IPS-NIHi7 (cell line): ENCODE measurements around the gene METTL6.
"Not testable (repeated sequence)": the region's sequence is repeated elsewhere in the genome, so short reads cannot be mapped to it uniquely, and the experiment has no call there.

Source experiments
- DNase-seq: peaks from one replicate; pipeline ENCODE4 v3.0.0; 2012; ENCODE audit warnings: mixed read lengths; ENCODE audit errors: extremely low spot score

Gene METTL6

GRCh38 chr3:15451216-15452113, 24.1 kb upstream of the METTL6 start:
- no peak for DNase-seq

DNA sequence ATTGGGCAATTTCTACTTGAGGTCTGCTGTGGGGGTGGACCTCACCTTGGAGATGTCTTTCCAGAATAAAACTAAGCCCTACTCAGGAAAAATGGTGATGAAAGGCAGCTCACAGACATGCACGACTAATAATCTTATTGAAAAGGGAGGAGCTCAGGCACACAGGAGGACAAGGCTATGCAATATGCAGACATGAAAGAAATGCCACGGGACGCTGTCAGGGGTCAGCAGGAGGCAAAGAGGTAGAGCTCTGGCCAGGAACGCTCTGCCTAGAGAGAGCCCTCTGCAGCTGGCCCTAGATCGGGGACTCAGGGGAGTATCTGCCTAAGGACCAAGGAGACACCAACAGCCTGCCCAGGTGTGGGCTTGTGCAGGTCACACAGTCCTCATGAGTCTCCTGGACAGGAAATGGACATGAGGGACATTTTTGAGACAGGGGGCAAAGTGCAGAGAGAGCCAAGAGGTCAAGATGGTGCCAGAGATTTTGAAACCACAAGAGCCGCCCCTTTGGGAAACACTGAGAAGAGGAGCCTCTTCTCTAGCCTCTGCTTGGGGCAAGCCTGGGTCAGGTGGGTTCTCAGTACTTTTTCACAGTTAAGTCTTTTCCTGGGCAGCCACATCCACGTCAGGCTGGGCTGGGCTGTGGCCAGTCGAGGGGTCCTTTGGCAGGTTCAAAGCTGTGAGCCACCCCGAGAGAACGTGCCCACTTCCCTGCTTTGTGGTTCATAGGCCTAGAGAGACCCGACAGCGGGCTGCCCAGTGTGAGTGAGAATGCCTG, 23.3 kb upstream of the METTL6 start:
- DNase-seq: no peak

GRCh38 chr3:15449489-15450224, 22.3 kb upstream of the METTL6 start:
- no peak for DNase-seq

- no peak for DNase-seq
These were observed 16.6 kb upstream of the METTL6 start for GRCh38 chr3:15443826-15444524.

DNA sequence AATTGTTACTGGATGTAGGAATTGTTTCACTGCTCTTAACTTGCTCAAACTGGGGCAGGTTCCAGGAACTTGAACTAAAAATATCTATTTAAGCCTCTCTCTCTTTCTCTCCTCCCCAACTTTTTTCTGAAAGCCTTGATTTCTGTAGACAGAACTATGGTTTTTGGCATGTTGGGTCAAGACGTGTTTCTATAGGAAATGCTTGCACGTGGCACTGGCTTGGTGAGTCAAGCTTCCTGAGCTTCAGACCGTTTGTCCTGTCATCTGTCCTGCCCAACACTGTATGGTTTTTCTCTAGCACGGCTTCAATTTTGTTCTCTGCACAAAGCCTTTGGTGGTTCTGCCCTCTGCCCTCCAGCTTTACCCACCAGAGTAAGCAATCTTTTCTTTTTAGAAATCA, 13.5 kb upstream of the METTL6 start:
- no peak for DNase-seq

DNA sequence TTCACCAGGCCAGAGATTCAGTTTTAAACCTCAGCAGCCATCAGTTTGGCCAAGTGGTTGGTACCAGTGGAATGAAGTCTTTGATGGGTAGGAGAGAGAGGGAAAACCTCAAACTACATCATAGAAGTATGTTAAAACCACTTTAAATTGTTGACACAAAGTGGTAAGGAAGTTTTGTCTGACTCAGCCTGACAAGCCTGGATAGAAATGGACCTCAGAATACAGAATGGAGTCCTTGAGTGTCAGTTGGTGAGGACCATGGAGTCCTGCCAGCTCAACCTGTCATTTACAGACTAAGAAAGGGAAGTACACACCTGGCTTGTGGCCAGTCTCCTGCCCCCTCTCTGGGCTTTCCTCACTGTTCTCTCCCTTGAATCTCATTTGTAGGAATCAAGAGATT, 12.1 kb upstream of the METTL6 start:
- DNase-seq: no peak

GRCh38 chr3:15438983-15439382, 11.6 kb upstream of the METTL6 start:
- no peak for DNase-seq

- DNase-seq: no peak
These were observed 8.9 kb upstream of the METTL6 start for GRCh38 chr3:15436246-15436645.

- no peak for DNase-seq
These were observed 7.4 kb upstream of the METTL6 start for GRCh38 chr3:15434756-15435155.

DNA sequence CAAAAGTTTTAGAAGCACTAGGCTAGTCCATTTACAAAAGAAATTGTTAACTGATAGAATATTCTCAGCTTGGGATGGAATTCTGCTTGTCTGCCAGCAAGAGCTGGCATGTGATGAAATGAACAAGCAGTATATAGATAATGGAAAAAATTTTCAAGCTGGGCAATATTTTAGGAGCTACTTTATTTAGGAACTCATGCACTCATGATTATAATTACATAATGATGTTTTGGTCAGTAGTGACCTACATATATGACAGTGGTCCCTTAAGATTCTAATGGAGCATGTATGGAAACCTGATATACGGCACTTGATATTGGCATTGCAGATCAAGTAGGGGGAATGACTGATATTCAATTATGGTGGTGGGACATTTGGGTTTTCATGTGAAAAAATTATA, 6.2 kb upstream of the METTL6 start:
- no peak for DNase-seq

DNA sequence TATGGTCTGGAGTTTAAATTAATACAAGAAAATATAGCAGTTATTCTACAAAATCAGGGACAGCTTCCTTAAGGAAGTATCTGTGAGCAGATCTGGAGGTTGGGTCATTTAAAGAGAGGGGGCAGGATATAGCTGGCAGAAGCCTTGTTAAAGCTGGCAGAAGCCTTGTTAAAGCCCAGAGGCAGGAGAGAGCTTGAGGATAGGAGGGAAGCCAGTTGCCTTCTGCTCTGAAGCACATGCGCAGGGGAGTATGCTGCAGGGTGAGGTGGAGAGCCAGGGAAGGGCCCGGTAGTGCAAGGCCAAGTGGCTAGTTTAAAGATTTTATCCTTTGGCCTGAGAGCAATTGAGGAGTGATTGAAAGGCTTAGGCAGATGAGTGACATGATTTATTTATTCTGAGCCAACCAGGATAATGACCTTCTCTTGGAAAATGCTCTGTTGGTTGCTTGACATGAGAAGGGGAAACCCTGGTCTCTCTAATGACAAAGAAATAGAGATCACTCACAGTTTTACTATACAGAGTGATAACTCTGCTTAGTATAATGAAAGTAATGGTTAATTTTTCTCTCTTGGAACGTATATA, 4.0 kb upstream of the METTL6 start:
- no peak for DNase-seq

GRCh38 chr3:15430624-15431023, 3.3 kb upstream of the METTL6 start:
- no peak for DNase-seq

GRCh38 chr3:15429080-15429479, 1.7 kb upstream of the METTL6 start:
- no peak for DNase-seq

- no peak for DNase-seq
These were observed 1.2 kb upstream of the METTL6 start for GRCh38 chr3:15428539-15428938.

GRCh38 chr3:15427981-15428380, 637 bp upstream of the METTL6 start:
- peak; percentile 32 for DNase-seq

GRCh38 chr3:15426579-15427118, 695 bp downstream of the METTL6 start:
- no peak for DNase-seq

- DNase-seq: no peak
These were observed 6.5 kb downstream of the METTL6 start for GRCh38 chr3:15420871-15421270.

DNA sequence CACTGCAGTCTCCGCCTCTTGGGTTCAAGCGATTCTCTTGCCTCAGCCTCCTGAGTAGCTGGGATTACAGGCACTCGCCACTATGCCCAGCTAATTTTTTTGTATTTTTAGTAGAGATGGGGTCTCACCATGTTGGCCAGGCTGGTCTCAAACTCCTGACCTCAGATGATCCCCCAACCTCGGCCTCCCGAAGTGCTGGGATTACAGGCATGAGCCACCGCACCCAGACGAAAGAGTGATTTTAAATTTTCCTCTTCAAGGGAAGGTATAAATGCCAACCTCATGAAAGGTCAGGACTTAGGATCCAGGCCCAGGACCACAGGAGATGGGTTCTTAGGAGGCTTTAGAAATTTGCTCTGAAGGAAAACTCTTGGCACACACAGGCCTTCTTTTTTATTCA, 16.4 kb downstream of the METTL6 start:
- not testable (repeated sequence) for DNase-seq

DNA sequence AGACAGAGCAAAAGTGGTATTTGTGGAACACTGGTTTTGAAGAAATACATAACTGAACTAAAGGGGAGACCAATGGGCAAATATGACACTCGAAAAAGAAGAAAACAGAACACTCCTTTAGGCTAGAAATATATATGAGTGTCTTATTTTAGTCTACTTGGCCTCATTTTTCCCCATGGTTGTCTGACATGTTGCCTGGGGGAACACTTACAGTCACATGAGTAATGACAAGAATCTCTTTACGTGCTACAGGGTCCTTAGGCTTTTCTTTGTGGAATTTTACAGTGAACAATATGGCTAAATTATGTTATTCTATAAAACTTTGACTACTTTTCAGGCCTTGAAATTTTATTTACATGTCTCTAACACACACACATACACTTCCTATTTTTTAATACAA, 17.6 kb downstream of the METTL6 start:
- no peak for DNase-seq

GRCh38 chr3:15409239-15409638, 18.1 kb downstream of the METTL6 start:
- DNase-seq: no peak

- peak; percentile 61 for DNase-seq
These were observed 21.8 kb downstream of the METTL6 start for GRCh38 chr3:15405448-15406050.
